H7 (cell line): ENCODE results near the gene PRKCH. TPM values are rescaled to one million over a fixed set of nuclear protein-coding genes. Genes with fewer than 3 reads are reported as not detected.

Source experiments
- DNase-seq: peaks from one replicate; pipeline ENCODE4 v3.0.0; 2012
- H3K27me3 ChIP-seq: 2 replicates; pipeline ENCODE4 v1.6.0; 2011; ENCODE audit warnings: mild to moderate bottlenecking, low read length; ENCODE audit not compliant: control insufficient read depth, insufficient read depth
- H3K36me3 ChIP-seq: replicated peaks from 2 replicates; pipeline ENCODE4 v1.5.1; 2011; ENCODE audit warnings: low read length; ENCODE audit not compliant: control insufficient read depth, insufficient read depth
- H3K4me3 ChIP-seq: 2 replicates; pipeline ENCODE4 v1.5.1; 2011; ENCODE audit warnings: low read depth, mild to moderate bottlenecking, control low read depth, low read length, moderate library complexity; ENCODE audit not compliant: insufficient read depth
- total RNA-seq: library from RNA; depleted of rRNA; stranded (reverse); fragments of >200 nt; shearing (Covaris generic); gene quantifications from 2 replicates; pipeline ENCODE4 v1.2.3, GENCODE V29; 2014

Gene PRKCH
- total RNA-seq, 1 experiment from 2014 or later: 6.3 TPM

GRCh38 chr14:61391119-61391518 is 69.7 kb downstream of the PRKCH start:
- Histone ChIP-seq H3K36me3 (no peaks in the 10 kb centered on the region), H3K27me3 (no peaks in the 10 kb centered on the region), H3K4me3 (no peak overlapping the region)
- no peak for DNase-seq

GRCh38 chr14:61392297-61392696 is 70.9 kb downstream of the PRKCH start:
- H3K36me3 ChIP-seq: no peaks in the 10 kb centered on the region
- no peaks in the 10 kb centered on the region for H3K27me3 ChIP-seq
- no peak for DNase-seq
- no peak overlapping the region for H3K4me3 ChIP-seq

GRCh38 chr14:61394542-61394941 is 73.2 kb downstream of the PRKCH start:
- H3K36me3 ChIP-seq: no peaks in the 10 kb centered on the region
- no peak overlapping the region for H3K4me3 ChIP-seq
- DNase-seq: no peak
- no peaks in the 10 kb centered on the region for H3K27me3 ChIP-seq

GRCh38 chr14:61395115-61395725 is 73.8 kb downstream of the PRKCH start:
- H3K36me3 ChIP-seq: no peaks in the 10 kb centered on the region
- no peaks in the 10 kb centered on the region for H3K27me3 ChIP-seq
- DNase-seq: no peak
- no peak overlapping the region for H3K4me3 ChIP-seq

GRCh38 chr14:61396279-61396678 is 74.9 kb downstream of the PRKCH start:
- no peak for DNase-seq
- H3K27me3 ChIP-seq: no peaks in the 10 kb centered on the region
- H3K36me3 ChIP-seq: no peaks in the 10 kb centered on the region
- no peak overlapping the region for H3K4me3 ChIP-seq

GRCh38 chr14:61396694-61397093 is 75.3 kb downstream of the PRKCH start:
- Histone ChIP-seq H3K27me3 (no peaks in the 10 kb centered on the region), H3K36me3 (no peaks in the 10 kb centered on the region), H3K4me3 (no peak overlapping the region)
- DNase-seq: no peak

GRCh38 chr14:61397615-61398014 is 76.2 kb downstream of the PRKCH start:
- no peak for DNase-seq
- Histone ChIP-seq H3K36me3 (no peaks in the 10 kb centered on the region), H3K4me3 (no peak overlapping the region), H3K27me3 (no peaks in the 10 kb centered on the region)

- Histone ChIP-seq H3K4me3 (no peak overlapping the region), H3K27me3 (no peaks in the 10 kb centered on the region), H3K36me3 (no peaks in the 10 kb centered on the region)
- no peak for DNase-seq
Observed at GRCh38 chr14:61398221-61398620, 76.8 kb downstream of the PRKCH start.

GRCh38 chr14:61399365-61399764 is 78.0 kb downstream of the PRKCH start:
- no peaks in the 10 kb centered on the region for H3K36me3 ChIP-seq
- no peak overlapping the region for H3K4me3 ChIP-seq
- H3K27me3 ChIP-seq: no peaks in the 10 kb centered on the region
- no peak for DNase-seq

- H3K4me3 ChIP-seq: no peak overlapping the region
- no peaks in the 10 kb centered on the region for H3K27me3 ChIP-seq
- H3K36me3 ChIP-seq: no peaks in the 10 kb centered on the region
- DNase-seq: no peak
Observed at GRCh38 chr14:61401461-61401860, 80.1 kb downstream of the PRKCH start.

- Histone ChIP-seq H3K27me3 (no peaks in the 10 kb centered on the region), H3K36me3 (no peaks in the 10 kb centered on the region), H3K4me3 (no peak overlapping the region)
- no peak for DNase-seq
Observed at GRCh38 chr14:61403411-61403810, 82.0 kb downstream of the PRKCH start.

- no peak for DNase-seq
- Histone ChIP-seq H3K4me3 (no peak overlapping the region), H3K27me3 (no peaks in the 10 kb centered on the region), H3K36me3 (no peaks in the 10 kb centered on the region)
Observed at GRCh38 chr14:61404637-61405036, 83.3 kb downstream of the PRKCH start.

GRCh38 chr14:61406198-61406597 is 84.8 kb downstream of the PRKCH start:
- H3K27me3 ChIP-seq: no peaks in the 10 kb centered on the region
- H3K36me3 ChIP-seq: no peaks in the 10 kb centered on the region
- H3K4me3 ChIP-seq: no peak overlapping the region
- peak; percentile 23 for DNase-seq

- Histone ChIP-seq H3K4me3 (no peak overlapping the region), H3K36me3 (no peaks in the 10 kb centered on the region), H3K27me3 (no peaks in the 10 kb centered on the region)
- DNase-seq: no peak
Observed at GRCh38 chr14:61406675-61407074, 85.3 kb downstream of the PRKCH start.

GRCh38 chr14:61408498-61408897 is 87.1 kb downstream of the PRKCH start:
- Histone ChIP-seq H3K27me3 (no peaks in the 10 kb centered on the region), H3K36me3 (no peaks in the 10 kb centered on the region), H3K4me3 (no peak overlapping the region)
- DNase-seq: no peak

- H3K4me3 ChIP-seq: no peak overlapping the region
- no peak for DNase-seq
- no peaks in the 10 kb centered on the region for H3K36me3 ChIP-seq
- H3K27me3 ChIP-seq: no peaks in the 10 kb centered on the region
Observed at GRCh38 chr14:61409782-61410181, 88.4 kb downstream of the PRKCH start.
